HG03442 (cell line): ENCODE measurements around the gene DGAT2.

ENCODE experiments used
- ATAC-seq: cut with Tn5 transposase; IDR thresholded peaks from one replicate; pipeline ENCODE4 v1.9.1; 2021; ENCODE audit warnings: mild to moderate bottlenecking, moderate library complexity; ENCODE audit not compliant: unreplicated experiment

The DGAT2 gene

DNA sequence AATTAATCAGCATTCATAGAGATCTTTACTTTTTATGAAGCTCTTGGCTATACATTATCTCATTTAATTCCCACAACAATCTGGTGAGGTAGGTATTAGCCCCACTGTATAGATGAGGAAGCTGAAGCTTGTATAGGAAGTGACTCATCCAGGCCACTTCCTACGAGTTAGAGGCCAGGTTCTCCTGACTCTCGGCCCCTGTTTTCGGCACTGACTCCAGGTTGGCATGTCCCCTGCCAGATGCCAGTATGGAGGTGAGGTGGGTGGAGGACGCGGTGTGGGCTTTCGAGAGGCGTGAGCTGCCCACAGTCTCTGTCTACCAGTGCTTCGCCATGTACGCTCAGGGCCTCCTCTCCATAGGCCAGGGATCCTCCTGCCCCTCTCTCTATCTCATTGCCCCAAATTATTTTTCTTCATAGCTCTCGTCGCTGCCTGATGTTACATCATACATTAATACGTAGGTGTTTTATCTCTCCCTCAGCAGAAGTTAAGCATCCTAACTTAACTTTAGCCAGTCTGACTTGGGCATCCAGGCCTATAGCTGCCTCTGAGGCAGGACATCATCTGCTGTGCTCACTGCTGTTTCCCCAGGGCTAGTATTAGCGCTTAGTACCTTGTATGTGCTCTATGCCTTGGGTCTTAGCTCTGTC lies 9.0 kb downstream of the DGAT2 start:
- ATAC-seq = no peak

DNA sequence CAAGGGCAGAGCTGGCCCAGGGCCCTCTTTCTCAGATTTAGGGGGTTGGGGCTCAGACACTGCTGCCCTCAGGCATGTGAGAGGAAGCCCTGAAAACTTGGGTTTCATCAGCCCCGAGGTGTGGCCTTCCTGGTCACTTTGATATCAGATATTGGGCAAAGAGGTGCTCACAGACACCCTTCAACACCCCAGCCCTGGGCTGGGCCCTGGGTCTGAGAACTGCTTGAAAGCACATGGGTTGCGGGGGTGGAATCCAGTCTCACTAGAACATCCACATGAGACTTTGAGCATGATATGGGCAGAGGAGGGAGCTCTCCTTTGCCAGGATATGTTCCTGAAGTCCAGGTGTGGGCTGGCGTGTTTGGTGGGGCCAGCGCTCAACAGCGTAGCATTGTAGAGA lies 10.4 kb downstream of the DGAT2 start:
- ATAC-seq = no peak

DNA sequence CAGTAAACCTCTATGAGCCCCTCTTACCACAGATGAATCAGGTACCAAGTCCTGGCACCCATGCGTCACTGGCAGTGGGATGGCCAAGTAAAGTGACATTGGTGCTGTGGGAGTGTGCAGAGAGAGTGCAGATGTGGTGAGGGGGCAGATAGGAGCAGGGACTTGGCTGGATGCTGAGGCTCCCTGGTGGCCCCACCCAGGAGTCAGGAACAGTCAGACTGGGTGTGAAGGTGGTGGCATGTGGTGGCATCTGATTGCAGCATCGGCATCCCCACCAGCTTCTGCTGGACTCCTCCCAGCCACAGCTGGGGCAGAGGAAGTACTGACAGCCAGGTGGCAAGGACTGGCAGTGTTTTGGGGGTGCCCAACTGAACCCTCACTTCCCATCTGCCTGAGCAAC lies 11.4 kb downstream of the DGAT2 start:
- no peak for ATAC-seq

DNA sequence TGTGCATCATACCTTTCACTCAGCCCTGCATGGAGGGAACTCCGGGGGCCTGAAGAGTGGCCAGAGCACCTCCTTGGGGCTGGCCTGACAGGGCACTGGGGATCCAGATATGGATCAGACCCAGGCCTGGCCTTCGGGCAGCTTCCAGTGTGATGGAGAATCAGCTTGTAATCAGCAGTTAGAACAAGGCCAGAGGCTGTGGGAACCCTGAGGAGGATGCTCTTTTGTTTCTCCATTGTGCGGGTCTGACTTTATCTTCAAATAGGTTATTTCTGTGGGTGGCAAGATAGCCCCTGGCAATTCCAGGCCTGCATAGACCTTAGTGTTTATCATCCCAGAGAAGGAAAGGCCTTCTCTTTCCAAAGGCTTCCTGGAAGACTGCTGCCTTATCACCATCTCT lies 12.3 kb downstream of the DGAT2 start:
- ATAC-seq = no peak

DNA sequence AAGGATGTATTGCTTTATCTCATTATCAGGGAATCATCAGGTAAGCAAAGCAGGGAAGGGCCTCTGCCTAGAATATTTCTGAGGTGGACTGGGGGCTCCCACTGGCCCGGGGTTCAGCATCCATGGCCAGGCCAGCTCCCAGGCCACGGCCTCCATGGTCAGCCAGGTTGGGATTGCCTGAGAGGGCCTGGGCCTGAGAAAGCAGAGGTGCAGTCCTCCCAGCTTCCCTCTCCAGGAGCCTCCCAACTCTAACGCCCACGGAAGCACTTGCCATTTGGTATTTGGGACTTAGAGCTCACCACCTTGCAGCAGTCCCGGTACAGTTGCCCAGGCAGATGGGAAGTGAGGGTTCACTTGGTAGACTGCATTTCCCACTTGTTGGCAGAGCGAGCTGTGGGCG lies 12.7 kb downstream of the DGAT2 start:
- ATAC-seq = no peak

DNA sequence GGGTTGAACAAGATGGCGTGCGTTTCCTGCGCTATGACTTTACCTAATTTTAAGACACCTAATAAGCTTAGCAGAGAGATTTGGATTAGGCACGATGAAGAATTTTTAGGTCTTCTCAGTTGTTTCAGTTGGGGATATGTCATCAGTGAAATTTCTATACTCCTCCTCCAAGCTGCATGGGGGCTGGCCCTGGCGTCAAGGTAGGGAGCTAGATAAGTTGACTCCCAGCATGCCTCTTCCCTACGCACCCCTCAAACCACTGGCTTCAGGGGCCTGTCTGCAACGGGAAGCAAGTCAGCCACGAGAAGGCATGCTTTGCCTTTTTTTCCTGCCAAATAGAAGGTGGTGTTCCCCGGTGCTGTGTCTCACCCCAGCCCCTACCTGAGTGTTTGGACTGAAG lies 13.3 kb downstream of the DGAT2 start:
- no peak for ATAC-seq

DNA sequence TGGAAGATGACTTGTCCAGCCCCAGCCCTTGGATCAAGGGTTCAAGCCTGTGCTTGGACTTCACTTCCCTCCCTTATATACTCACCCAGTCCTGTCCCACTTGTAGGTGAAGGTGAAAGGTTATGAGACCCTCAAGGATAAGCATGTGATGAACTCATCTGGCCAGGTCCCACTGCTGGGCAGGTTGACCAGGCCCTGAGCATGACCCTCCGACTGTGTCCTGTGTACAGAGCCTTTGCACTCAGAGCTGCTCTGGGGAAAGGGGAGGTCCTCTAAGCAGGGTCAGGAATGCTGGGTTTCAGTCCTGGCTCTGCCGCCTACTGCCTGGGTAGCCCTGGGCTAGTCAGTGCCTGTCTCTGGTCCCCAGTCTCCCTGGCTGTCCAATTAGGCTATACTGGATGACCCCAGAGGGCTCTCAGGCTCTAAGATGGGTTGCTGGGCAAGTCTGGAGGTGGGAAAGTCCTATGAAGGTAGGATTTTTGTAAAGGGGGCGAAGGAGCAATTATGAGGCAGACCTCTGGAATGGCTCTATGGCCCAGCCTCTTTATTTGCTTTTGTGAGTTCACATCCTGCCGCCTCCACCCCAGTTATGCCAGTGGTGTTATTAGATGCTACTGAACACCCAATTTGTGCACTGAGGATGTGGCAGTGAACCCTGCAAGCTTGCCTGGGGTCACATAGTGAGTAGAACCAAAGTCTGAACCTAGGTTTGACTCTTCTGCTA lies 14.1 kb downstream of the DGAT2 start:
- ATAC-seq = no peak

DNA sequence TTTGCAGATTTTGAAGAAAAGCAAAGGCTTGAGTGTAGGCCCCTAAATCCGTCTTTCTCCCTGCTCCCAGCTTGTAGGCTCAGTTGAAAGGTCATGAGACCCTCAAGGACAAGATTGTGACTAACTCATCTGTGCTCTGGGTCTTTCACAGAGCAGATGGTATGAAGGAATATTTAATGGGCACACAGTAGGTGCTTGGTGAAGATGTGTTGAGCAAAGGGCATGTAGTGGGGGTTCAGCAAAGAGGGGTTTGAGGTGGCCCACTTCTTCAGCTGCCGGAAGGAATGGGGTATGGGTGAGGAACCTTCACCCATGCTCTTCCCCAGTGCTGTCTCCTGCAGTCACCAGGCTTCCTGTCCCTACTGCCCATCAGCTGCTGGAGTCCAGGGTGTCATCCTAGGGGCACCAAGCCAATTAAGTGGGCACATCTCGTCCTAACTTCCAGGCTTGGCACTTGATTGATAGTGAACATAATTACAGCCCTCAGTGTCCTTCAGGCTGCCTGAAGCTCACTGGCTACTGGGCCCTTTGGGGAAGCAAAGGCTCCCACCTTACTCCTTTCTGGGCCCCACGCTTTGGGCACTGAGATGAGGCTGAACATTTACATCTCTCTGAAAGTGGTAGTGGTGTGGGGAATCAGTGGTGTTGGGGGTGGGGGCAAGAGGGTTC lies 15.0 kb downstream of the DGAT2 start:
- no peak for ATAC-seq

DNA sequence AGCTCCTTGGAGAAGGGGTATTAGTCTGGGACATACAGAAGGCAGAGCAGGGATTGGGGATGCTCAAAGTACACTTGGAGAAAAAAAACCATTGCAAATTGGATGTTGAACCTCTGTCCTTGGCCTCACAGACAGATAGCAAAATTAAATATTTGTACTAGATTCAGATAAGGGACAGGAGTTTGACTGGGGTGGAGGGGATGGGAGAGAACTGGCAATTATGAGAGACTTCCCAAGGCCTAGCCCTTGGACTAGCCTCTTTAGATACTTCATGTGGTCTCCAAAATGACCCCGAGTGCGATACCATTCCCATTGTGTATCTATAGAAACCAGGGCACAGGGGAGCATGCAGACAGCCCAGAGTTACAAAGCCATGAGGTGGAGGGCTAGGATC lies 15.5 kb downstream of the DGAT2 start:
- ATAC-seq = no peak

DNA sequence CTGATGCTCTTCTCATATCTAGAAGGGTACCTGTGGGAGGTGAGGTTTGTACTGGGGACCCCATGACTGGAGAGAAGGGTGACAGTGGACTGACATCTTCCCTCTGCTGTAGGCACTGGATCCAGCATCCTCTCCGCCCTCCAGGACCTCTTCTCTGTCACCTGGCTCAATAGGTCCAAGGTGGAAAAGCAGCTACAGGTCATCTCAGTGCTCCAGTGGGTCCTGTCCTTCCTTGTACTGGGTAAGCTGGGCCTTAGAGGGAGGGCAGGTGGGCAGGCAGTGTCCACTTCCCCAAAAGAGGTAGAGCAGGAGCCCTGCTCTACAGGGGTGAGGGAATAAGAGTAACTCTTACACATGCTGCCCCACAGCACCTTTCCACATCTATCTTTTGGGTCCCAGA lies 15.9 kb downstream of the DGAT2 start:
- no peak for ATAC-seq

DNA sequence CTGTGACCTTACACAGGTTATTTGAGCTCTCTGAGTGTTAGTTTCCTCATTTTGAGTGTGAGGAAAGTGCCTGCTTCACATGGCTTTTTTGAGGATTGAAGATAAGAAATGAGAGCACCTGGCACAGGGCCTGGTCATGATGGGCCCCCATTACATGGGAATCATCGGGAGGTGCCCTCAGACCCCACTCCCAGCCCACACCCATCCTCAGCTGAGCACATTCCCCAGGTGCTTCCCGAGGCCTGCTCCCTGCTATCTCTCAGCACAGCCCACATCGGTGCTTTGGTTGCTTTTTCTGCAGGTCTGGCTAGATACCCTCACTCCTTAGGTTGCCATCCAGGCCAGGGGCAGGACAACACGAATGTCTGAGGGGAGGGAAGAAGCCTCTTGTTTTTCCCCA lies 16.6 kb downstream of the DGAT2 start:
- ATAC-seq = no peak

DNA sequence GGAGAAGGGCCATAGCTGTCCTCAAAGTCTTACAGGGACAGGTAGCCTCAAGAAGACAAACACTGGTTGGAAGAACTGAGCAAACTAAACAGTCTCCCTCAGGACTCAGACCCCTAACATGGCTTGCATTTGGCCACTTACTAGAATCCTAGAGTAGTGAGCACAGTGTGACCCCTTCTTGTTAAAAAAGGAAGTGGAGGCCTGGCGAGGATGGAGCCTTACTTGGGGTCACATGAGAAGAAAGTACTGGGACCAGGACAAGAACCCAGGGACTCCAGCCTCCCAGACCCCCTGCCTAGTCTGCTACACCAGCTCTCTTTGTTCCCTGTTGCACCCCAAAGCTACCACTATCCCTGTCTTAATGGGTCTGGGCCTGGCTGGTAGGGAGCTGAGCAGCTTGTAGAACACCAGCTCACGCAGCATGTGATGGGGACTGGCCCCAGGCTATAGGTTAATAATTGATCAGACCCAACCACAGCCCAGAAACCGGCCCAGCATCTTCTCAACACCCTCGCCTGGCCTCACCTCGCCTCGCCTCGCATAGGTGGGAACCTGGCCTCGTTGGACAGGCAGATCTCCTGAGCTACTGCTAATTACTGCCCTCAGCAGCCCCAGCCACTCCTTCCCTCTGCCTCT lies 17.6 kb downstream of the DGAT2 start:
- no peak for ATAC-seq

DNA sequence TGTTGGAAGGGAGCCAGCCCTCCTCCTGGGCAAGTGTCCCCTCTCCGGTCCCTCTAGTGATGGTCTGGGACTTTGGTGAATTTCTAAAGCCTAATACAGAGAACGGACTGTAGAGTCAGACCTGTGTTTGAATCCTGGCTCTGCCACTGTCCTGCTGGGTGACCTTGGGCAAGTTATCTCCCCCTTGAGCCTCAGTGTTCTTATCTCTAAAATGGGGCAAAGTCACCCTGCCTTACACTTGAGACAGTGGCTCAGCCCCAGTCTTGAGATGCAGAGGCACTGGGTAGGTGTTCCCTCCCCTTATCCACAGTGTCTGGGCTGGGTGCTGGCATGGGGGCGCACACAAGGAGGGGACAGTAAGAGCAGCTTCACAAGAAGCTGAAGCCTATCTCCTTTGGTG lies 20.9 kb downstream of the DGAT2 start:
- ATAC-seq = no peak

DNA sequence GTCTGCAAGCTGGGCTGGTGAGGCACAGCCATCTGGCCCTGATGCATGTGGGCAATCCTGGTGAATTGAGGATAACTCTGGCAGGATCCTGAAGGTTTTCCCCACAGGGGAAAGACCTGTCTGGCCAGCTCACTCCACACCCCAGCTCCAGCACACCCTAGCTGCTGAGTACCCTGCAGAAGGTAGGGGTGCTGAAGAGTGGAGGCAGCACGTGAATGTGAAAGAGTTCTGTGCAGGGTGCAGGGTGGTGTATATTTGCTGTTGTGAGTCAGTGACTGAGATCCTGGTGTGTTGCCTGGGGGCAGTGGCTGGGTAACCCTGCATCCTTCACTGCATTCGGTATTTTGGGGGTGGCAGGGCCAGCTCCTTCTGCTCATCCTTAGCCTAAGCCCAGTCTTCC lies 22.4 kb downstream of the DGAT2 start:
- no peak for ATAC-seq

DNA sequence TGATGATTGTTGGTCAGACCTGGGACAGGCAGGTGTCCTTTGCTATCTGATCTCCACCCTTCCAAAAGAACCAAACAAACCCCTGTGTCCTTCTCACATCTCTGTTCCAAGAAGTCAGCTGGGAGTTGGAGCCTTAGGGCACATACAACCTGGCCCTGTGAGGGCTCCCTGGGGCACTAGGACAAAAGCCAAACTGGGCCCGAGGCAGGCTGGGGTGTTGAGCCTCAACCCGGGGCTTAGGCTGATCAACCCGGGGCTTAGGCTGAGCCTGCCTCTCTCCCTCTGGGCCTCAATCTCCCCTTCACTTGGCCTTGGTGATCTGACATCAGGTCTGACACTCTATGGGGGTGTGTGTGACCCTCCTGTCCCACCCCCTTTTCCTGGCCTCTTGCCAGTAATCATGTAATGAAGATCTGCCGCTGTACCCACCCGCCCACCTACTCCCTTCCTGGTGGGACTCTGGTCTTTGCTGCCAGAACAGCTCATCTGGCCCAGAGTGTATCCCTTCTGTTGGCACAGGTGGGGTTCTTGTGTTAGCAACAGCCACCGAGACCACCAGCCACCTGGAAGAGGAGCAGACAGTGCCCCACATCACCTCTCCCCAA lies 23.7 kb downstream of the DGAT2 start:
- ATAC-seq = no peak

DNA sequence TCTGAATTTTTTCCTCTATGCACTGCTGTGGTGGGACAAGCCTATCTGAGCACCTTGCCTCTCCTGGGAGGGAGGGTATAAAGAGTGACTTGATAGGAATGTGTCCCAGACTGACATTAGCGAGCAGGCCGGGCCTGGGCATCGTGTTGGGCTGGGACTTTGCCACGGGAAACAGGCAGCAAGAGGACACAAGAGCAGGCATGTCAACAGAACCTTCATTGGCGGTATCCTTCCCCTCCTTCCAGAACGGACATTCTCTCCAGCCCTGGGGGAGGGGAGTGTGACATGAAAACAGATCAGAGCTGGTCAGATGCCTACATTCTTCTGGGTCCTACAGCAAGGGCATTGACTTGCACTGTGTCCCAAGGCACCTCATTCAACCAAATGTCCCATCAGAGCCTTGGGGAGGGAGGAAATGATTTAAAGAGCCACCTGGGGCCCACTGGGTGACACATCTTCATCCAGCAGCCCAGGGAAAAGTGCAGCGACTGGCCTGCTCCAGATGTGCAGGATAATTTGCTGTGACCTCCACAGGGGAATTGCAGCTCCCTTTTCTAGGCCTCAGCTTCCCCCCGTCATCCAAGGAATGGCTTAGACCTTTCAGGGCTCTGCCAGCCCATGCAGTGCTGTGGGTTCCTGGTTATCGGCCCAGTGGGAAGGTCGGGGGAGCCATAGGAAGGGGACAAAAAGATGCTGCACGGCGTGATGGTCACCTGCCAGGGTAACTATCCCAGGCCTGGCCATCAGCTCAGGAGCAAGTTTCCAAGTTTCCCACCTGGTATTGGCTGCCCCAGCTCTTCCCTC lies 24.6 kb downstream of the DGAT2 start:
- no peak for ATAC-seq

DNA sequence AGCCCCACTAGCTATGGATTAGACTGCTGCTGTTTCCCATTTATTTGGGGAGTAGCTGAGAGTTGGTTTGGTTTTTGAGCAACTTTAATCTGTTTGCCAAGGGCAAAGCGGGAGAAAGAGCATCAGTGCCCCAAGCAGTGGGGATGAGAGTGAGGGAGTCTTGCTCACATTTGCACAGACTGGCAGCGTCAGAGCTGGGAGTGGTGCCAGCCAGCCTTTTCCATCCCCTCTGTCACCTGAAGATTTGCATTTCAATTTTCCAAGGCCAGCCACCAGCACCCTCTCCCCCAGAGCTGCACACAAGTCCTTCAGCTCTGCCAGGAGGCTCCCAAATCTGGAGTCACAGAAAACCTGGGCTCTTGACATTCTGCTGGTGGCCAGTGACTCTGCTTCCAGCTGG lies 25.4 kb downstream of the DGAT2 start:
- no peak for ATAC-seq

DNA sequence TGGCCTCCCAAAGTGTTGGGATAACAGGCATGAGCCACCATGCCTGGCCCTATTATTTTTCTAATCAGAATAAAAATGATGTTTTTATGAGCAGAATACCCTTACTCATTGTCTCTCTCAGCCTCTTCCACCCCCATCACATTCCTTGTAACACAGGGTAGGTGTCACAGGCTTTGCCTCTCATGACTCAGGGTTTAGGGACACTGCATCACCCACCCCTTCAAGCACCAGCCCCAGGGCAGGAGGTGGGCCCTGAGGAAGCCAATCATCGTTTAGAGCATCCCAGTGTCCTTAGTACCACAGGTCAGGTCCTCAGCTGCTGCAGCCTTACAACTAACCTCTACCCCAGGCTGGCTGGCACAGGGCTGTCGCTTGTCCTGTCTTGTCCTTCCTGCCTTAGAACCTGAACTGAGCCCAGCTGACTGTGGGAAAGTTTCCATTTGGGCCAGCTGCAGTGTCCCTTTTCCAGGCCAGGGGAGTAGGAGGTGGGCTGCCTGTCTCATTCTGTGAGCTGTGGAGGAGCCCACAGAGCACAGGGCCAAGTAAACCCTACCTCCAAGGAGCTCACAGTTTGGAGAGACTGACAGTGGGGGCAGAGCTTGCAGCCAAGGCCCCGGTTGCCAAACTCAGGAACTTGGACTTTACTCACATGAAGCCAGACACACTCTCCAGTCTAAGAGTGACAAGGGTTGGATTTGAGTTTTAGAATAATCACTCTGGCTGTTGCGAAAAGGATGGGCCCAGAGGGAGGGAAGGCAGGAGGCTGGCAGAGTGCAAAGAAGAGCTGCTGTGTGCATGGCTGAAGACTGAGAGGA lies 26.9 kb downstream of the DGAT2 start:
- no peak for ATAC-seq

DNA sequence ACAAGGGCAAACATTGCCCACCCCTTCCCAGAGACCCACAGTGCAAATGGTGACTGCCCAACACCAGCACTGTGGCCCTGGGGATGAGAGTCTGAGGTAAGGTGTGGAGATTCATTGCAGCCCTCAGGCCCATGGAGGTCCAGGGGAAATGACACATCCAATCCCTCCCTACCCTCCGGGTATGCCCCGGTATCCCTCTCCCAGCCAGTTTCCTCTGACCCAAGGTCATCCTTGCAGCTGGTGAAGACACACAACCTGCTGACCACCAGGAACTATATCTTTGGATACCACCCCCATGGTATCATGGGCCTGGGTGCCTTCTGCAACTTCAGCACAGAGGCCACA lies 27.5 kb downstream of the DGAT2 start:
- no peak for ATAC-seq

DNA sequence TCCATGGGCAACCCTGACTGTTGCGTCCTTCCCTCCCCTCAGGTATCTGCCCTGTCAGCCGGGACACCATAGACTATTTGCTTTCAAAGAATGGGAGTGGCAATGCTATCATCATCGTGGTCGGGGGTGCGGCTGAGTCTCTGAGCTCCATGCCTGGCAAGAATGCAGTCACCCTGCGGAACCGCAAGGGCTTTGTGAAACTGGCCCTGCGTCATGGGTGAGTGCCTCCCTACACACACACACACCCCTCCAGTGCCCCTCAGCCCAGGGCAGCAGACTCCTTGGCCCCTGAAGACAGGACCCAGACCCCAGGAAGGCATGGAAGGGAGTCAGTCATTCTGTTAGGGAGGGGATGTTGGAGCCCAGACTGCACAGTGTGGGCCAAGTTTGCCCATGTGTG lies 28.5 kb downstream of the DGAT2 start:
- ATAC-seq = no peak
